WI38 (cell line): ENCODE measurements around the gene NBPF3.
"Not testable (repeated sequence)": the region's sequence is repeated elsewhere in the genome, so short reads cannot be mapped to it uniquely, and the experiment has no call there.

Source experiments
- H3K4me3 ChIP-seq: 2 replicates; pipeline ENCODE4 v1.5.1; 2011; ENCODE audit warnings: low read depth, mild to moderate bottlenecking, control low read depth, low read length
- CTCF ChIP-seq: IDR thresholded peaks from 2 replicates; pipeline ENCODE4 v1.5.1; 2012; ENCODE audit warnings: low read depth, mild to moderate bottlenecking, control low read depth, low read length

Gene NBPF3

GRCh38 chr1:21439721-21440629 is at the start of gene NBPF3:
TSS of gene NBPF3 (plus strand) at chr1:21440137. CDS start at chr1:21445087, 4,950 bp downstream.
- no peak for TF ChIP-seq CTCF
- H3K4me3 ChIP-seq: peak within 1 kb of the TSS; percentile 79

GRCh38 chr1:21391497-21391896 is 48.4 kb upstream of the NBPF3 start:
- H3K4me3 ChIP-seq: no peak overlapping the region
- TF ChIP-seq CTCF: no peak

GRCh38 chr1:21392587-21393263 is 47.2 kb upstream of the NBPF3 start:
- H3K4me3 ChIP-seq: no peak overlapping the region
- no peak for TF ChIP-seq CTCF

- H3K4me3 ChIP-seq: no peak overlapping the region
- TF ChIP-seq CTCF: no peak
Measured at GRCh38 chr1:21396516-21396915, 43.4 kb upstream of the NBPF3 start.

- no peak for TF ChIP-seq CTCF
- no peak overlapping the region for H3K4me3 ChIP-seq
Measured at GRCh38 chr1:21397813-21398188, 42.1 kb upstream of the NBPF3 start.

- not testable (repeated sequence) for H3K4me3 ChIP-seq
Measured at GRCh38 chr1:21401726-21402346, 38.1 kb upstream of the NBPF3 start.

- TF ChIP-seq CTCF: no peak
- H3K4me3 ChIP-seq: no peak overlapping the region
Measured at GRCh38 chr1:21406659-21407058, 33.3 kb upstream of the NBPF3 start.

GRCh38 chr1:21409897-21410296 is 30.0 kb upstream of the NBPF3 start:
- not testable (repeated sequence) for H3K4me3 ChIP-seq
